ENCODE results near the gene NTNG1.

GRCh38 chr1:107247679-107248078 lies 106.8 kb downstream of the NTNG1 start:
- TF ChIP-seq POLR2AphosphoS5 (IDR thresholded peaks at IDR 0.05; ENCODE audit: low read depth, low read length) (no peak), SIN3A (IDR thresholded peaks at IDR 0.05; ENCODE audit: borderline replicate concordance, insufficient read depth, low read length) (no peak)
